Body of pancreas (tissue), 4 donors: ENCODE measurements around the gene NEK7.

Source experiments
- CTCF ChIP-seq, 7 experiments: fragments of 450-650 bp in 4 of 7; fragments of 200-600 bp in 3 of 7; sonication (generic) in 3 of 7; IDR thresholded peaks; one replicate each; pipeline ENCODE4 v1.5.1; 2016 to 2019; ENCODE audit warnings: antibody characterized with exemption in 7 of 7
- POLR2A ChIP-seq, 3 donors: fragments of 450-650 bp; IDR thresholded peaks; one replicate each; pipeline ENCODE4 v1.6.1; 2016; ENCODE audit warnings: antibody characterized with exemption in 3 of 3, mild to moderate bottlenecking in 2 of 3

GRCh38 chr1:198212675-198213074, 55.9 kb downstream of the NEK7 start:
- TF ChIP-seq POLR2A (IDR thresholded peaks at IDR 0.05) (no peak), CTCF (IDR thresholded peaks at IDR 0.05) (no peak)
